Stimulated activated CD4-positive, alpha-beta T cell treated with anti-CD3 and anti-CD28 coated beads, Interleukin-12 subunit alpha, Interleukin-12 subunit beta, amount 100 ng/mL, for 24 hours (primary cell): ENCODE measurements around the gene SLC5A3.
A peak's percentile ranks its signal among the peaks of the same experiment; 100 is the strongest.

Experiments
- DNase-seq, 2 experiments: peaks; one replicate each; pipeline ENCODE4 v3.0.0-alpha.2; 2020; ENCODE audit warnings: low read depth in 2 of 2

Gene SLC5A3

DNA sequence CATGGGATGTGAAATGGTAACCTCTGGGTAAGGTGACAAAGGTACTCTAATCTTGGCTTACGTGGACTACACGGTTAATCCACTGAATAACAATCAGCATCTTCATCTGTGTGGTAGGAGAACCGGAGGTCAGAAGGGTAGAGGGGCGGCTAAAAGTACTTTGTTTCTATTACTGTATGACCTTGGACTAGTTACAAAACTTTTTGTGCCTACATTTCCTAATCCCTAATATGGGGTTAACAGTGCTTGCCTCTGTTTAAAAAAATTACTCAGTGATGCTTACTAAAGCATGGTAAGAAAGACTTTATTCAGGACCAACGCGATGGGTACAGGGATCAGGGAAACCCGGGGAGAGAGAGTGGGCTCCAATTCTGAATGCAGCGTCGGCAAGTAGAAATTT, 1.7 kb upstream of the SLC5A3 start:
- no peak for DNase-seq

DNA sequence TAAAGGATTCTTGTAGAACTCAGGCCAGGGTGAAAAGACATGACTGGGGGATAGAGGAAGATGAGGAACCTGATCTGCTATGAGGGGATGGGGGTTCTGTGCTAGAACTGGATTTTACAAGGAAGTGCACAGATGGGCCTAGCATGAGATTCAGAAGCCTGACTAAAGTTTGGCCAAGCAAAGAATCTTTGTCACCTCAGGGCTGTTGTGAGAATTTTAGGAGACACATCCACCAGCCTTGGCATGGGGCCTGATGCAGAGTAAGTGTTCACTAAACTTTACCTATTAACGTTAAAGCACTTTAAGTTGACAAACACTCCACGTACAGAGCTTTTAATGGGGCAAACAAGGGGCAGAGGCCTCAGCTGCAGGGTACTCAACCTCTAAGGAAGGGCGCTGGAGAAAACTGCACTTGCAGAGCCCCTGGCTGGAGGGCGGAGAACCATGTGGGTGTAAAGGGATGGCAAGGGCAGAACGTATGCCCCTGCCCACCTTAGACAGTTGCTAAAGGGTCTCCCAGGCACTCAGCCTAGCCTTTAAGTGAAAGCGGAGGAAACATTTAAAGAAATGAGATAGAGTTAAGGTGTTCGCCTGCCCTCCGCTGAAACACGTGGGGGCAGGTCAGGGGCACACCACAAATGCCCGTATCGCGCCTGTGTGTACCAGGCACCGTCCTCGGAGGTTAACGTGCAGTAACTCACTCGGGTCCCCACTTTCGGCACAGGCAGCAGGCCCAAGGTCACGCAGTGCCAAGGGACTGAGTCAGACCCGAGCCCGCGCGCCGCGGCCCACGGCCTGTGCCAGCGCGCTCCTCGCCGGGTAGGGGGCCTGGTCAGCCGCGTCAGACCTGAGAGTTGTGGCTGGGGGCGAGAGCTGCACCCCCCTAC, 990 bp upstream of the SLC5A3 start:
- no peak for DNase-seq

DNA sequence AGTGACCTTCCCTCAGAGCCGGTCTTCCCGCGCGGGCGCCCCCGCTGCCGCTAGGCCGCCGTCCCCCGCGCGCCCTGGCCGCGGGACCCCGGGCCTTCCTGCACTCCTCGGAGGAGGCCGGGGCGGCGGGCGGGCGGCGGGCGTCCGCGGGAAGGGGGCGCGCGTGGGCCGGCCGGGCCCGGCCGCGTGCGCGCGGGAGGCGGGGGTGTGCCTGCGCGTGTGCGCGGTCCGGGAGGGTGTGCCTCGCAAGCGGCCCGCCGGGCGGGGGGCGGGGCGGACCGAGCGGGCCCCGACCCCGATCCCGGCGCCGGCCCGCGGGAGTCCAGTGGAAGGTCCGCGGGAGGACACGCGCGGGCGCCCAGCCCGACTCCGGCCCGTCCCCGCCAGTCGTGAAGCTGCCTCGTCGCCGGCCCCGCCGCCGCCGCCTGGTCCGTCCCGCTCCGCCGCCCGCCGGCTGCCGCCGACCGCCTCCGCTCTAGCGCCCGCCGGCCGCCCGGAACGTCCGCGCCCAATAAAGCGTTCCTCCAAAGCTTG, 438 bp downstream of the SLC5A3 start:
- DNase-seq = peak in 1 of 2 experiments; percentile 11

DNA sequence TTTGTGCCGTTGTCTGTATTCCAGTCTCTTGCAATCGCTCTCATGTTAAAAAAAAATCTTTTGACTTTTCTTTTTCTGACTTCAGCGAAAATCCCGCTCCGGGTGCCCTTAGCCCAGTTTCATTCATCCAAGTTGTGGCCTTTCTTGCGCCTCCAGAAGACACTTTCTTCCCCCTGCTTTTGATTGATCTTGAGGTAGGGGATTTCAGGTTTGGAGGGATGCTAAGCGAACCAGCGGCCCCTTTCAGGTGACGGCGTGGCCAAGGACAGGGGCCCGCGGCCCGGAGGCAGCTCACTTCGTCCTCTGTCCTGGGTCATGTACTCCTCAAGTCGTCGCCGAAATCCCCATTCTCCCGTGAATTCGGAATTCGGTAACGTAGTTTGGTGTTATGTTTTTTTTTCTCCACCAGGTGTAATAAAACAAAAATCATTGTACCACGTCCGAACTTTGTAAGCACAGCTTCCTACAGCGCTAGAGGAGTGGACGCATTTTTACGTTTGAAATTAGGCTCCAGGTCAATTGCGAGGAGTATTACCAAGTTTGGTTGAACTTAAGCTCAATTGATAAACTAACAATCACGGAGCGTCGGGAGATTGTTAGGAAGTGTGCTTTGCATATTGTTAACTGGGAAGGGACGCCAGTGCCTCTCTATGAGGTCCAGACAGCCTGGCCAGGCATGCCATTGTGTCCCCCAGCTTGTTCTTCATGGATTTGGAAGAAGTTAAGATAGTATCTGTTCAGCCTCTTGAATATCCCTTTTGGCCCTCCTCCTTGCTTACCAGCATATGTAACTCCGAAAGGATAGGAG, 1.1 kb downstream of the SLC5A3 start:
- no peak for DNase-seq

DNA sequence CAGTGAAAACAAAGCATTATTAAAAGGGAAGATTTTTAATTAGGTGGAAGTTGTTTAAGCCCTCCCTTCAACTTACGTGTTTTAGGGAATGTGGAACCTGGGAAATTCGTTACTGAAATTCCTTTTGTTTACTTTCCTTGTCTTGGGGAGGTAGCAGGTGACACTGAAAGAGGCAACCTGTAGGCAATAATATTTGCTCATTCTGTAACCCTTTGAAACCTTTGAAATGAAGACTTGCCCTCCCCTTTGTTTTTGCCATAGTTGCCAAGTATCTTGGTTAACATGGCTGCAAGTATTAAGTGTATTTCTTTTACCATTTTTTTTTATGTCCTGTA, 1.7 kb downstream of the SLC5A3 start:
- DNase-seq = no peak

- DNase-seq = no peak
These were observed 2.6 kb downstream of the SLC5A3 start for GRCh38 chr21:34075760-34076660.

- no peak for DNase-seq
These were observed 3.5 kb downstream of the SLC5A3 start for GRCh38 chr21:34076835-34077234.

- no peak for DNase-seq
These were observed 4.5 kb downstream of the SLC5A3 start for GRCh38 chr21:34077888-34078287.

DNA sequence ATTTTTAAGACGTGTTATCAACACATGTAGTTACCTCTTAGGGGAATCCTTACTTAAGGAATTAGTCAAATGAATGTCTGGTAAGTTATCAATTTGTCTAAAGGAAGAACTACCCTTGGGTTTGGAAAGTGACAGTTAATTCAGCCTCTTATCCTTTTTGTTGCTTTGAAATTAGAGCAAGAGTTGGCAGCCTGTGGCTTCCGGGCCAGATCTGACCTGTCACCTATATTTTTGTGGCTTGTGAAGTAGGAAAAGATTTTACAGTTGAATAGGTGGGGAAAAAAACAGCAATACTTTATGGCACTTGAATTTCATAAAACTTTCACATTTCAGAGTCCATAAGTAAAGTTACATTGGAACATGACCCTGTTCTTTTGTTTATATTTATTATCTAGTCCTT, 5.5 kb downstream of the SLC5A3 start:
- no peak for DNase-seq

GRCh38 chr21:34080710-34081109, 7.3 kb downstream of the SLC5A3 start:
- no peak for DNase-seq

GRCh38 chr21:34082769-34083168, 9.4 kb downstream of the SLC5A3 start:
- DNase-seq = no peak

DNA sequence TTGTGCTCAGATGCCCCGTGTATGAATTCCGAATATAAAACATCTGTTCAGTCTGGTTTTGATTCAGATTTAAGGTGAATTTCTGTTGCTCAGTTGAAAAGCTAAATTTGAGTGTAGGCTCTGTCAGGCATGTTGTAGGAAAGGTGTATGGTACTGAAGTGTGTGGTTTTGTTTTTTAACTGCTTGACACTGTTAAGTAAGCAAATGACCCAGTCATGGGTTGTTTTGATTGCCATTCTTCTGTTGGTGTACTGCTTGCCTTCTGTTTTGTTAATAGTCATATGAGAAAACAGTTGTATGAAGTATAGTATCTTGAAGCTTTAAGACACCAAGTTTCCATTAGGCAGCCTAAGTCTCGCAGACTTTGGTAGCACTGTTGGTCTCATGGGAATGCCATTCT, 10.0 kb downstream of the SLC5A3 start:
- no peak for DNase-seq

- no peak for DNase-seq
These were observed 11.8 kb downstream of the SLC5A3 start for GRCh38 chr21:34085129-34085528.

- DNase-seq = no peak
These were observed 13.5 kb downstream of the SLC5A3 start for GRCh38 chr21:34086887-34087306.

DNA sequence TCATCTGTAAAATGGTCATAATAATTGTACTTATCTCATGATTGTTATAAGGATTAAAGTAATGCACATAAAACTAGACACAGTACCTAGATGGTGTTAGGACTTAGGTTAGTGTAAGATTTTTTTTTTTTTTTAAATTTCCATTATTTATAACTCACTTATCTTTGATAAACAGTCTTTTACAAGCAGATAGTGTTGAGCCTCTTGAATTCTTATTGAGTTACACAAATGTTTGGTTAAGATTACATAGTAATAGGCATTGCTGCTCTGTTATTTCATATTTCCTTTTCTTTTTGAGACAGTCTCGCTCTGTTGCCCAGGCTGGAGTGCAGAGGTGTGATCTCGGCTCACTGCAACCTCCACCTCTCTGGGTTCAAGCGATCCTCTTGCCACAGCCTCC, 15.4 kb downstream of the SLC5A3 start:
- no peak for DNase-seq

GRCh38 chr21:34091032-34091431, 17.7 kb downstream of the SLC5A3 start:
- no peak for DNase-seq

DNA sequence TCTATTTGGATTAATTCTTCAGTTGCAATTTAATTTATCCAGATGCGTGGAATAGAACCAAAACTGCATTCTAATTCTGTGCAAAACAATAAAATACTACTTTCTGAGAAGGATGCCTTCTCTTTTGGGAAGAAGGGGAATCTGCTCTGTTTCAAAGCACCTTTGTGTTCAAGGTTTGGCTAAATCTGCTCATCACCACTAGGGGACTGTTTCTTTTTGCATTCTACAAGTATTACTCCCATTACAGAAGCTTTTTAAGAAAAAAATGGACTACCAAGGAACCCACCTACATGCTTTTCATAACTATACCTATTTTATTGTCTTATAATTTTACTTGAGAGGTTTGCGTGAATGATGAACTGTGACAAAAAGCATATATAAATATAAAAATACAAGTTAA, 18.2 kb downstream of the SLC5A3 start:
- no peak for DNase-seq

DNA sequence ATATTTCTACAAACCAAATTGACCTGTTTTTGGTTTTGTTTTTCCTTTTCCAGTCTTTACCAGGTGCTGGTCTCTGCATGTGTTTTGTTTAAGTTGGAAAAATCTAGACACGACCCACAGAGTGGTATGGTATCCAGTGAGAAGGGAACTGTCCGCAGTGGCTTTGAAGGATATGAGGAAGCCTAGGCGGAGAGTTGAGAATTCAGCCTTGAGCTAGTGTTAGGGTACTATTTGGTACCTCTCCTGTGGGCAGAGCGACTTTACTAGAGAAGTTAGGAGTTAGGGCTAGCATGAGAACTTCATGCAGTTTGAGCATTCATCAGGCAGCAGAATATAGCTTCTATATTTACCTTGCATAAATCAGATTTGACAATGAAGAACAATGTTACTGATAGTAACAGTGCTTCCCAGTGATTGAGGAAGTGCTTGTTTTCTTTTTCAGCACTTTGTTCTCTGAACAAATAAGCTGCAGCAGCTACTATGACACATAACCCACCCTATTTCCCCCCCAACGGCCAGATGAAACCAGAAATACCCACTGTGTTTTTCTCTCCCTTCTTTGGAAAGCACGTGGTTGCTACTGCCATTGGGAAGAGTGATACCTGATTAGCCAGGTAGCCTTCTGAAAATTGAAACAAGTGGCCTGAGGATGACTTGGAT, 19.0 kb downstream of the SLC5A3 start:
- DNase-seq = no peak

DNA sequence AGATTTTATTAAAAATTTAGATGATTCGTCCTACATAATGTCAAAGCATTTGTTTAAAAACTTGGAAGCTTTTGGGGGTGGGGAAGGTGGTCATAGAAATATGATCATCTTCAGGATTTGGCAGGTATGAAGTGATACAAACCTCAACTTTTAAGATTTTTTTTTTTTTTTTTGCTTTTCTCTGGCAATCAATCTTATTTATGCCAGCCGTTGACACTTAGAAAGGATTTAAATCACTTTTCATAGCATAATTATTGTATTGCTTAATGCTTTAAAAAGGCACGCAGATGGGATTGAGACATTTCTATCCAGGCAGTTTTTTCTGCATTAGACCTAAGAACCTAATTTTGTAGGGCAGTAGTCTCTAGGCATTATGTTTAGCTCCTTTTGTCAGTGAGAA, 19.7 kb downstream of the SLC5A3 start:
- DNase-seq = no peak

DNA sequence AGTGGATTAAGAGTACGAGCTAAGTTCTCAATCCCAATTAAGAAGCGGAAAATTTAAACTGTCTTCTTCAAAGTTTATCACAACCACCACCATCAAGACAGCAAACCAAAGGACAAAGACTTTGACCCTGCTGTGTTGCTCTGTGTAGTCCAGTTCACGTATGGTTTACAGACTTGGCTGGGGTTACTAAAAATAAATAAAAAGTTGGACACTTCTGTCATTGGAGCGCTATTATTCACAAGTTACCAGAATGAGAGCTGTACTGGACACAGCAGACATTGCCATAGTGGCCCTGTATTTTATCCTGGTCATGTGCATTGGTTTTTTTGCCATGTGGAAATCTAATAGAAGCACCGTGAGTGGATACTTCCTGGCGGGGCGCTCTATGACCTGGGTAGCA, 21.6 kb downstream of the SLC5A3 start:
- no peak for DNase-seq

DNA sequence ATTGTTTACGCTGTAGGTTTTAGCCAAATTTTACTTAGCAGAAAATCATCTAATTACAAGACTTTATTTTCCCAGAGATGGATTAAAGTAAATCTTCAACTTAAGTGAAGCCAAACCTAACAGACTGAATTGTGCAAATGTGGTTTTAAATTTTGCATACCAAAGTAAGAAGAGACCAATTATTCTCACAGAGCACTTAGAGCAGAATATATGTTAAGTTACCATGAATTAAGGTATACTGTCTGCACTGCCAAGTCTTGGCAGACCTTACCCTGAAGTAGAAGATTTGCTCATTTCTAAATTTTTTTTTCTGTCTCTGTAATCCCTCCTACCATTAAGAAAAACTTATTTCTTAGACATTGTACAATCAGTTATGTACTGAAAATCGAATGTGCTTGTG, 24.1 kb downstream of the SLC5A3 start:
- no peak for DNase-seq
